Adipose tissue (tissue), 3 donors: ENCODE measurements around the gene ACOT7. TPM values are rescaled to one million over a fixed set of nuclear protein-coding genes. Genes with fewer than 3 reads are reported as not detected.
"Not testable (repeated sequence)": the region's sequence is repeated elsewhere in the genome, so short reads cannot be mapped to it uniquely, and the experiment has no call there.

ENCODE experiments used
- H3K27ac ChIP-seq: one replicate; pipeline ENCODE4 v1.5.1; 2013; ENCODE audit warnings: low read depth, low read length
- WGBS, 3 donors: extraction: QIAGEN DNeasy Blood & Tissue Kit; methylation state at CpG; one replicate each; pipeline ENCODE4 v1.1.7; 2013; 5-methylcytosine and 5-hydroxymethylcytosine counted together
- polyA plus RNA-seq, 3 donors: library from polyadenylated mRNA; stranded (reverse); fragments of 200-250 nt; gene quantifications; one replicate each; pipeline ENCODE4 v1.2.3, GENCODE V29; 2013
- donor health status: healthy with polysubstance abuse.
- donor health status: Bipolar disorder and iron deficiency.
- donor health status: healthy.

The ACOT7 gene
- polyA plus RNA-seq, 3 donors, result 6.5 to 13.8 (median 11.0) TPM

DNA sequence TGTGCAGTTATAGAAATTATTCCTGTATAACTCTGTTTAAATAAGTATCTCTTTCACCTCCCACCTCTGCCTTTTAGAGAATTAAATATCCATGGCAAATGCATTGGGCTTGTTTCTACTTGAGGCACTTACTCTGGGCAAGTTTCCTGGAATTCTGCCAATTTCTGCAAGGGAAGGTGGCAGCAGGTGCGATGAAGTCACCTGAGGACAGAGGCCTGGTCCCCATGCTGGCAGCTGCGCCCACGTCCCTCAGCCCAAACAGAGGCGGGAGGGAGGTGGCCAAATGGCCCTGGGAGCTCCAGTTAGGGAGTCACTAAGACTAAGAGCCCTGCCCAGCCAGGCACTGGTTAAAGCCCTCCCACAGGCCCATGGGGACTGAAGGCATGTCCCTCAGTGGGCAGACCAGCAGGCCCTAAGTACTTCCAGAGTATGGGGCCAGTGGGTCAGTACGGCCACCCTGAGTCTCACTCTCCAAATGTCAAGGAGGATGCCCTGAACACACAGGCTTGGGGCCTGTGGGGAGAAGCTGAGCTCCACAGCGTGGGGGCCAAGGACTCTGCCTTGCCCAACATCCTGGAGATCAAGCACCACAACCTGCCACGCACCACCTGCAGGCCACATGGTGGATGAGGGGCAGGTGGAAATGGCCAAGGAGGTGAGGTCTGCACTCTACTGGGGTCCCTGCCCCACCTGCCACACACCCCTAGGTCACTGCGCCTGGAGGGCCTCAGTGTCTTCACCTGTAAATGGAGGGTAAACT is 19.4 kb downstream of the ACOT7 start:
- WGBS, 3 donors, result 60 to 90% (median 88%) methylated on average over 8 of the region's 8 CpGs
- H3K27ac ChIP-seq, result no peak overlapping the region

GRCh38 chr1:6372236-6372635 is 21.3 kb downstream of the ACOT7 start:
- 70 to 92% (median 89%) methylated on average over 7 of the region's 7 CpGs for WGBS, 3 donors
- H3K27ac ChIP-seq, result not testable (repeated sequence)

DNA sequence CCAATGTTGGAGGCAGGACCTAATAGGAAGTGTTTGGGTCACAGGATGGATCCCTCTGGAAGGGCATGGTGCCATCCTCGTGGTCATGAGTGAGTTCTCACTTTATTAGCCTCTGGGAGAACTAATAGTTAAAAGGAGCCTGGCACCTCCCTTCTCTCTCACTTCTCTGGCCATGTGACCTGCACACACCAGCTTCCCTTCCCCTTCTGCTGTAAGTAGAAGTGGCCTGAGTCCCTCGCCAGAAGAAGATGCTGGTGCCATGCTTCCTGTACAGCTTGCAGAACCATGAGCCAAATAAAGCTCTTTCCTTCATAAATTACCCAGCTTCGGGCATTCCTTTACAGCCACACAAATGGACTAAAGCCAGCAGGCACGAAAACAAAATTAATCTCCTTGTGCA is 23.6 kb downstream of the ACOT7 start:
- 47 to 90% (median 52%) methylated on average over 4 of the region's 4 CpGs for WGBS, 3 donors
- H3K27ac ChIP-seq, result no peak overlapping the region

- WGBS, 3 donors, result 65 to 95% (median 86%) methylated on average over 9 of the region's 9 CpGs
- no peak overlapping the region for H3K27ac ChIP-seq
Observed at GRCh38 chr1:6367381-6368012, 26.1 kb downstream of the ACOT7 start.

- 78 to 88% (median 86%) methylated on average over 5 of the region's 5 CpGs for WGBS, 3 donors
- no peak overlapping the region for H3K27ac ChIP-seq
Observed at GRCh38 chr1:6365047-6365446, 28.5 kb downstream of the ACOT7 start.

GRCh38 chr1:6363085-6363884 is 30.3 kb downstream of the ACOT7 start:
- not testable (repeated sequence) for H3K27ac ChIP-seq
- WGBS, 3 donors, result 37 to 57% (median 41%) methylated on average over 17 to 20 of the region's 20 CpGs

GRCh38 chr1:6361124-6361775 is 32.3 kb downstream of the ACOT7 start:
- H3K27ac ChIP-seq, result no peak overlapping the region
- 84 to 94% (median 89%) methylated on average over 13 of the region's 13 CpGs for WGBS, 3 donors

DNA sequence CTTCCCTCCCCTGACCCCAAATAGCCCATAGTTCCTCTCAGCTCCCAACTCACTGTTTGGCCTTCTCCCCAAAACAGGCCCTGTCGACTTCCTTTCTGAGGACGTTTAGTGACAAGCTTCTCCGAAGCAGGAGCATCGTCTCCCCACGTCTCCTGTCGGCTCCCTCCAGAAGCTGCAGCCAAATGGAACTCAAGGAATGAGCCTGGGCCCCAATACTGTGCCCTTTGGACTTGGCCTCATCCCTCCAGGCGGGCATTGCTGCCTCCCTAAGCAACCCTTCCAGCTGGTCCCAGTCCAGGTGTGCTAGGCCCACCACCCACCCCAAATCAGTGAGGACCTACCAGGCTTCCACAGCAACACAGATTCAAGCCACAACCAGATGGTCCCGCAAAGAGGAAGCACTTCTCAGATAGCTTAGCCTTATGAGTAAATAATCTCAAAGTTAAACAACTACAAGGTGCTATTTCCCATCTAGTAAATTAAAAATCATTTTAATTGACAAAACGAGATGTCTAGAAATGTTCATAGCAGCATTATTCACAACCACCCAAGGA is 33.0 kb downstream of the ACOT7 start:
- WGBS, 3 donors, result 62 to 69% (median 64%) methylated on average over 9 of the region's 9 CpGs
- H3K27ac ChIP-seq, result no peak overlapping the region

- peak overlapping the region; percentile 17 for H3K27ac ChIP-seq
- 60 to 74% (median 72%) methylated on average over 9 of the region's 9 CpGs for WGBS, 3 donors
Observed at GRCh38 chr1:6360117-6360496, 33.5 kb downstream of the ACOT7 start.

GRCh38 chr1:6359216-6360116 is 34.1 kb downstream of the ACOT7 start:
- 15 to 22% (median 21%) methylated on average over 13 of the region's 13 CpGs for WGBS, 3 donors
- peak overlapping the region; percentile 17 for H3K27ac ChIP-seq

DNA sequence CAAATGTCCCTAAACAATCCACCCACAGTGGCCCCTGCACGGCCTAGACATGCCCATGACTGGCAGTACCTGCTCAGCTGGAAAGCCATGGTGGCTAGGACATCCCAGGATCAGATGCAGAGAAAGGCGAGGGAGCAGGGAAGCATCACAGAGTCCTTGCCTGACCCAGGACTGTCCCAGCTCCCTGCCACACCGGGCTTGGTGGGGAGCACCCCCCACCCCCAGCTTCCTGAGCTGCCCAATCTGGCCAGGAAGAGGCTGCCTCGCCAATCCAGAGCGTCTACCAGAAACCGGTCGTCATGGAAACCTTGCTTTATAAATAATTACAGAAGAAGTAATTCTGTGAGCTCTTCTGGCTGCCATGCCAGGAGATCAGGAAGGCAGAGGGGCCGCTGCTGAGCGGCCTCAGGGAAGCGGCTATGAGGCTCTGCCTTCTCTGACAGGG is 34.8 kb downstream of the ACOT7 start:
- WGBS, 3 donors, result 21 to 57% (median 28%) methylated on average over 10 of the region's 10 CpGs
- no peak overlapping the region for H3K27ac ChIP-seq

GRCh38 chr1:6358144-6358624 is 35.4 kb downstream of the ACOT7 start:
- H3K27ac ChIP-seq, result no peak overlapping the region
- WGBS, 3 donors, result 68 to 79% (median 73%) methylated on average over 10 of the region's 10 CpGs

- no peak overlapping the region for H3K27ac ChIP-seq
- 85 to 90% (median 87%) methylated on average over 8 to 11 of the region's 11 CpGs for WGBS, 3 donors
Observed at GRCh38 chr1:6357243-6357936, 36.2 kb downstream of the ACOT7 start.

GRCh38 chr1:6355621-6356020 is 37.9 kb downstream of the ACOT7 start:
- H3K27ac ChIP-seq, result no peak overlapping the region
- WGBS, 3 donors, result 93 to 98% (median 95%) methylated on average over 11 of the region's 11 CpGs

- no peak overlapping the region for H3K27ac ChIP-seq
- 89 to 97% (median 94%) methylated on average over 12 of the region's 12 CpGs for WGBS, 3 donors
Observed at GRCh38 chr1:6354659-6355317, 38.8 kb downstream of the ACOT7 start.

- WGBS, 3 donors, result 17 to 60% (median 54%) methylated on average over 14 of the region's 14 CpGs
- no peak overlapping the region for H3K27ac ChIP-seq
Observed at GRCh38 chr1:6353955-6354658, 39.5 kb downstream of the ACOT7 start.
